Measurements from ENCODE around the gene CDC42BPG.

CDC42BPG gene

GRCh38 chr11:64855596-64856304 is 11.3 kb upstream of the CDC42BPG start:
- H3K9ac ChIP-seq (ENCODE audit: low read length): no peak overlapping the region

GRCh38 chr11:64854534-64855502 is 10.4 kb upstream of the CDC42BPG start:
- Histone ChIP-seq H3K9ac (ENCODE audit: low read length) (no peak overlapping the region), H3K4me1 (ENCODE audit: low read length) (peaks cover 46% of the 10 kb centered on the region), H3K4me2 (ENCODE audit: low read depth, low read length) (no peak overlapping the region), H2AFZ (ENCODE audit: low read length) (no peak overlapping the region), H4K20me1 (ENCODE audit: insufficient read depth, low read length) (no peaks in the 10 kb centered on the region), H3K27me3 (replicated peaks; ENCODE audit: insufficient read depth, low read length) (no peaks in the 10 kb centered on the region), H3K36me3 (replicated peaks; ENCODE audit: insufficient read depth, low read length) (0 out of 2 replicates have a peak, but pooled peaks cover 5% of the 10 kb centered on the region), H3K79me2 (ENCODE audit: low read length) (peaks cover 13% of the 10 kb centered on the region), H3F3A (ENCODE audit: insufficient read depth, low read length) (peaks cover 36% of the 10 kb centered on the region), H3K9me2 (replicated peaks; ENCODE audit: insufficient read depth, low read length) (no peaks in the 10 kb centered on the region), H3K27ac (ENCODE audit: low read length) (no peak overlapping the region), H3K9me3 (replicated peaks; ENCODE audit: insufficient read depth, low read length) (no peaks in the 10 kb centered on the region), H3K4me3 (ENCODE audit: low read length) (no peak overlapping the region)
- DNase-seq: no peak
- TF ChIP-seq CTCF (IDR thresholded peaks at IDR 0.05; ENCODE audit: low read length): no peak
- no peak for TF ChIP-seq EZH2phosphoT487 (IDR thresholded peaks at IDR 0.05; ENCODE audit: low read length)
- TF ChIP-seq EZH2 (optimal IDR thresholded peaks at IDR 0.05; ENCODE audit: low read depth, low read length): no peak

More at GRCh38 chr11:64855596-64856304, 11.3 kb upstream of the CDC42BPG start:
- Histone ChIP-seq H3K27ac (ENCODE audit: low read length) (no peak overlapping the region), H3K79me2 (ENCODE audit: low read length) (peaks cover 13% of the 10 kb centered on the region), H3K4me2 (ENCODE audit: low read depth, low read length) (no peak overlapping the region), H3K27me3 (replicated peaks; ENCODE audit: insufficient read depth, low read length) (no peaks in the 10 kb centered on the region), H3K9me2 (replicated peaks; ENCODE audit: insufficient read depth, low read length) (no peaks in the 10 kb centered on the region), H3K4me3 (ENCODE audit: low read length) (no peak overlapping the region), H3K4me1 (ENCODE audit: low read length) (peaks cover 45% of the 10 kb centered on the region), H3K36me3 (replicated peaks; ENCODE audit: insufficient read depth, low read length) (0 out of 2 replicates have a peak, but pooled peaks cover 5% of the 10 kb centered on the region), H2AFZ (ENCODE audit: low read length) (no peak overlapping the region), H4K20me1 (ENCODE audit: insufficient read depth, low read length) (no peaks in the 10 kb centered on the region), H3K9me3 (replicated peaks; ENCODE audit: insufficient read depth, low read length) (no peaks in the 10 kb centered on the region), H3F3A (ENCODE audit: insufficient read depth, low read length) (peaks cover 37% of the 10 kb centered on the region)
- no peak for DNase-seq
- no peak for TF ChIP-seq CTCF (IDR thresholded peaks at IDR 0.05; ENCODE audit: low read length)
- no peak for TF ChIP-seq EZH2 (optimal IDR thresholded peaks at IDR 0.05; ENCODE audit: low read depth, low read length)
- no peak for TF ChIP-seq EZH2phosphoT487 (IDR thresholded peaks at IDR 0.05; ENCODE audit: low read length)

- no peak overlapping the region for H3K9ac ChIP-seq (ENCODE audit: low read length)
- H3K4me3 ChIP-seq (ENCODE audit: low read length): no peak overlapping the region
- H4K20me1 ChIP-seq (ENCODE audit: insufficient read depth, low read length): no peaks in the 10 kb centered on the region
- no peak overlapping the region for H3K27ac ChIP-seq (ENCODE audit: low read length)
- H3K27me3 ChIP-seq (replicated peaks; ENCODE audit: insufficient read depth, low read length): no peaks in the 10 kb centered on the region
- H3K36me3 ChIP-seq (replicated peaks; ENCODE audit: insufficient read depth, low read length): 0 out of 2 replicates have a peak, but pooled peaks cover 5% of the 10 kb centered on the region
- no peak for DNase-seq
- H3K79me2 ChIP-seq (ENCODE audit: low read length): peaks cover 13% of the 10 kb centered on the region
- no peak overlapping the region for H2AFZ ChIP-seq (ENCODE audit: low read length)
- peaks cover 48% of the 10 kb centered on the region for H3K4me1 ChIP-seq (ENCODE audit: low read length)
- TF ChIP-seq EZH2phosphoT487 (IDR thresholded peaks at IDR 0.05; ENCODE audit: low read length): no peak
- no peak for TF ChIP-seq CTCF (IDR thresholded peaks at IDR 0.05; ENCODE audit: low read length)
- no peak for TF ChIP-seq EZH2 (optimal IDR thresholded peaks at IDR 0.05; ENCODE audit: low read depth, low read length)
- no peak overlapping the region for H3K4me2 ChIP-seq (ENCODE audit: low read depth, low read length)
- no peaks in the 10 kb centered on the region for H3K9me3 ChIP-seq (replicated peaks; ENCODE audit: insufficient read depth, low read length)
- no peaks in the 10 kb centered on the region for H3K9me2 ChIP-seq (replicated peaks; ENCODE audit: insufficient read depth, low read length)
- peaks cover 29% of the 10 kb centered on the region for H3F3A ChIP-seq (ENCODE audit: insufficient read depth, low read length)
Measured at GRCh38 chr11:64854157-64854533, 9.7 kb upstream of the CDC42BPG start.
